ENCODE results near the gene ACE2. TPM values are rescaled to one million over a fixed set of nuclear protein-coding genes. Genes with fewer than 3 reads are reported as not detected.

ACE2 gene
- total RNA-seq, 1 donor from 2014 or later = not detected

DNA sequence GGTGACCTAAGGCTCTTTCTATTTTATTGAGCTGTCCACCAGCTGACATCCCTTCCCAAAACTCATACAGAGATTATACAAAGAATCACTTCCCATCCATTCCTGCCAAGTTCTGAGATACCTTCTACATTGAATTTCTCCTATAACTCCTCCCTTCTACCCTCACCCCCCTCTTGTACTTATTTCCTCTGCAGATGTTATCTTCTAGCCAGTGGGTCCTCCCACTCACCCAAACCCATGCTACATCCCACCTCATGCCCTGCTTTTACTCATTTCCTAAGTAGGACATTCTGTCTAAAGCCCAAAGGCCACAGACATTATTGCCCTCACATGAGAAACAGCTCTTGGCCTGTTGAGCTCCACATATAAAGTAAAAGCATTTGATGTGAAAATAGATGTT lies 71.6 kb downstream of the ACE2 start:
- peaks cover 5% of the 10 kb centered on the region for H3K4me1 Mint-ChIP-seq (ENCODE audit: low read depth)
- H3K36me3 Mint-ChIP-seq (ENCODE audit: low read depth) = no peaks in the 10 kb centered on the region
- H3K4me3 Mint-ChIP-seq (ENCODE audit: unreplicated experiment) = no peak overlapping the region
- no peak overlapping the region for H3K27ac Mint-ChIP-seq (ENCODE audit: unreplicated experiment)
- no peak for DNase-seq (ENCODE audit: low spot score)
- H3K9me3 Mint-ChIP-seq (ENCODE audit: low read depth) = no peaks in the 10 kb centered on the region
- TF ChIP-seq, protein P1, sequence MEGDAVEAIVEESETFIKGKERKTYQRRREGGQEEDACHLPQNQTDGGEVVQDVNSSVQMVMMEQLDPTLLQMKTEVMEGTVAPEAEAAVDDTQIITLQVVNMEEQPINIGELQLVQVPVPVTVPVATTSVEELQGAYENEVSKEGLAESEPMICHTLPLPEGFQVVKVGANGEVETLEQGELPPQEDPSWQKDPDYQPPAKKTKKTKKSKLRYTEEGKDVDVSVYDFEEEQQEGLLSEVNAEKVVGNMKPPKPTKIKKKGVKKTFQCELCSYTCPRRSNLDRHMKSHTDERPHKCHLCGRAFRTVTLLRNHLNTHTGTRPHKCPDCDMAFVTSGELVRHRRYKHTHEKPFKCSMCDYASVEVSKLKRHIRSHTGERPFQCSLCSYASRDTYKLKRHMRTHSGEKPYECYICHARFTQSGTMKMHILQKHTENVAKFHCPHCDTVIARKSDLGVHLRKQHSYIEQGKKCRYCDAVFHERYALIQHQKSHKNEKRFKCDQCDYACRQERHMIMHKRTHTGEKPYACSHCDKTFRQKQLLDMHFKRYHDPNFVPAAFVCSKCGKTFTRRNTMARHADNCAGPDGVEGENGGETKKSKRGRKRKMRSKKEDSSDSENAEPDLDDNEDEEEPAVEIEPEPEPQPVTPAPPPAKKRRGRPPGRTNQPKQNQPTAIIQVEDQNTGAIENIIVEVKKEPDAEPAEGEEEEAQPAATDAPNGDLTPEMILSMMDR (IDR thresholded peaks at IDR 0.05) = no peak
- peaks cover 11% of the 10 kb centered on the region for H3K27me3 Mint-ChIP-seq (ENCODE audit: low read depth)

DNA sequence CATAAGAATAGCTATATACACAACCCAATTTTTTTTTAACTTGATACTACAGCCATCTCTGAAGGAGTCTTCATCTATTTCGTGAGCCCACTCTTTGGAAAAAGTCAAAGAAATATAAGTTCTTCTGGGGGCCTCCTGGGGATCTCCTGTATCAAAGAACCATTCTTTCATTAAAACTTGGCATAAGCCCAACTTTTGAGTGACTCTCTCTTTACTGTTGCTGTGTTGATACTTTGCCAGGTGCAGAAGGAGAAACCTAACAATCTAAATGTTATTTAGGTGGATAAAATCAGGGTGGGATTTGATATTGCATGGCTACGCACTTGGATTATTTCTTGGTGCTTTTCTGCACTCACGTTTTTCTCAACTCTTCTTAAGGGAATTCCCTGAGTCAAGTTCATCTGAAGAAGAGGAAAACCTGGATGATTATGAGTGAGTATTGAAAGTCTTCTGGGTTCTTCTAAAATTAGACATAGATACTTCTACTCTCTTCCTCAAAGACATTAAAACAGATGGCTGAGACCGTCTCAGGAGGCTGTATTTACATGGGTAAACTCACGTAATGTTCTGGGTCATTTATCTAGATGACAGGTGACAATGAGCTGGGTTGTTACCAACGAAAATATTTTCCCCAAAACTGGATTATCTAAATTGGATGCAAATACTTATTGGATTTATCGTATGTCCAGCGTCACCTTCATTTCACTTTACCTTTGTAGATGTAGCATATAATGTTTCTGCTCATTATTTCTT lies 74.9 kb downstream of the ACE2 start:
- H3K9me3 Mint-ChIP-seq (ENCODE audit: low read depth) = no peaks in the 10 kb centered on the region
- DNase-seq (ENCODE audit: low spot score) = no peak
- no peak overlapping the region for H3K27ac Mint-ChIP-seq (ENCODE audit: unreplicated experiment)
- H3K36me3 Mint-ChIP-seq (ENCODE audit: low read depth) = no peaks in the 10 kb centered on the region
- H3K27me3 Mint-ChIP-seq (ENCODE audit: low read depth) = peaks cover 6% of the 10 kb centered on the region
- no peak overlapping the region for H3K4me3 Mint-ChIP-seq (ENCODE audit: unreplicated experiment)
- TF ChIP-seq, protein P1 (IDR thresholded peaks at IDR 0.05) = no peak
- peaks cover 5% of the 10 kb centered on the region for H3K4me1 Mint-ChIP-seq (ENCODE audit: low read depth)

GRCh38 chrX:15524417-15524816 lies 76.3 kb downstream of the ACE2 start:
- H3K4me1 Mint-ChIP-seq (ENCODE audit: low read depth) = peaks cover 5% of the 10 kb centered on the region
- no peaks in the 10 kb centered on the region for H3K9me3 Mint-ChIP-seq (ENCODE audit: low read depth)
- no peak overlapping the region for H3K27ac Mint-ChIP-seq (ENCODE audit: unreplicated experiment)
- TF ChIP-seq, protein P1 (IDR thresholded peaks at IDR 0.05) = no peak
- no peaks in the 10 kb centered on the region for H3K36me3 Mint-ChIP-seq (ENCODE audit: low read depth)
- no peak for DNase-seq (ENCODE audit: low spot score)
- no peak overlapping the region for H3K4me3 Mint-ChIP-seq (ENCODE audit: unreplicated experiment)
- peaks cover 6% of the 10 kb centered on the region for H3K27me3 Mint-ChIP-seq (ENCODE audit: low read depth)

DNA sequence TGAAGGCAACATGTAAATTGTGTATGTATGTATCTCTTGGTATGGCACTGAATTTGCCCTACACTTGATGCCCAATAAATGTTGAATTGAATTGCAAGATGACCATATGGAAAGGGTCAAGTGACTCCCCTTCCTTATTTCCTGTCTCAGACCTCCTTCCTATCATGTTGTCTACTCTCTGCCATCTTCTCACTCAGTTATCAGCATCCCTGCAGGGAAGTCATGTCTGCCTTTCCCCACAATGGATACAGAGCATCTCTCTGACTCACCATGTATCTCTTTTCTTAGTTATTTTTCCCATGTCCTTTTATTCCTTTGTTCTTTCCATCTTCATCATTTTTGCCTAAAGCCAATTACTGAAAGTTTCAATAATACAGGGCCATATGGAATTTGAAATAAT lies 77.7 kb downstream of the ACE2 start:
- H3K4me1 Mint-ChIP-seq (ENCODE audit: low read depth) = peaks cover 5% of the 10 kb centered on the region
- H3K9me3 Mint-ChIP-seq (ENCODE audit: low read depth) = no peaks in the 10 kb centered on the region
- peaks cover 6% of the 10 kb centered on the region for H3K27me3 Mint-ChIP-seq (ENCODE audit: low read depth)
- no peak overlapping the region for H3K4me3 Mint-ChIP-seq (ENCODE audit: unreplicated experiment)
- no peak overlapping the region for H3K27ac Mint-ChIP-seq (ENCODE audit: unreplicated experiment)
- DNase-seq (ENCODE audit: low spot score) = no peak
- TF ChIP-seq, protein P1 (IDR thresholded peaks at IDR 0.05) = no peak
- no peaks in the 10 kb centered on the region for H3K36me3 Mint-ChIP-seq (ENCODE audit: low read depth)

GRCh38 chrX:15522464-15522863 lies 78.3 kb downstream of the ACE2 start:
- Mint-ChIP-seq H3K4me3 (ENCODE audit: unreplicated experiment) (no peak overlapping the region), H3K27me3 (ENCODE audit: low read depth) (peaks cover 6% of the 10 kb centered on the region), H3K9me3 (ENCODE audit: low read depth) (no peaks in the 10 kb centered on the region), H3K36me3 (ENCODE audit: low read depth) (no peaks in the 10 kb centered on the region), H3K27ac (ENCODE audit: unreplicated experiment) (no peak overlapping the region), H3K4me1 (ENCODE audit: low read depth) (peaks cover 5% of the 10 kb centered on the region)
- TF ChIP-seq, protein P1 (IDR thresholded peaks at IDR 0.05) = no peak
- no peak for DNase-seq (ENCODE audit: low spot score)

Measured in chondrocyte (in vitro differentiated cells).